Large intestine (tissue), 3 donors: ENCODE data around the gene ENO1. TPM values are rescaled to one million over a fixed set of nuclear protein-coding genes. Genes with fewer than 3 reads are reported as not detected.
"Not testable (repeated sequence)": the region's sequence is repeated elsewhere in the genome, so short reads cannot be mapped to it uniquely, and the experiment has no call there.

Source experiments
- DNase-seq, 2 donors: peaks; one replicate each; pipeline versions ENCODE4 v3.0.0 to v3.0.0-alpha.2; 2013
- H3K27ac ChIP-seq: one replicate; pipeline ENCODE4 v1.5.1; 2013; ENCODE audit warnings: low read length
- H3K27me3 ChIP-seq: 2 replicates; pipeline ENCODE4 v1.6.1; 2013; ENCODE audit warnings: low read length; ENCODE audit not compliant: control insufficient read depth, insufficient read depth
- H3K36me3 ChIP-seq: 2 replicates; pipeline ENCODE4 v1.6.1; 2013; ENCODE audit warnings: low read length; ENCODE audit not compliant: control insufficient read depth, insufficient read depth
- H3K4me1 ChIP-seq: one replicate; pipeline ENCODE4 v1.6.1; 2013; ENCODE audit warnings: low read length; ENCODE audit not compliant: control insufficient read depth, insufficient read depth
- H3K4me3 ChIP-seq: one replicate; pipeline ENCODE4 v1.5.1; 2013; ENCODE audit warnings: low read length
- H3K9me3 ChIP-seq: one replicate; pipeline ENCODE4 v1.6.1; 2013; ENCODE audit warnings: mild to moderate bottlenecking, low read depth, low read length, moderate library complexity; ENCODE audit not compliant: control insufficient read depth
- WGBS: methylation state at CpG from one replicate; pipeline ENCODE4 v1.1.5; 2013; ENCODE audit warnings: low lambda C conversion rate; ENCODE audit not compliant: insufficient coverage; 5-methylcytosine and 5-hydroxymethylcytosine counted together
- polyA plus RNA-seq: library from polyadenylated mRNA; unstranded; fragments of 120-200 nt; gene quantifications from one replicate; pipeline ENCODE4 v1.2.1, GENCODE V29; 2013

Gene ENO1
- polyA plus RNA-seq, 1 donor = 728 TPM

GRCh38 chr1:8847990-8848389 is 30.5 kb downstream of the ENO1 start:
- DNase-seq = peak; percentile 55 to 73

GRCh38 chr1:8846263-8846662 is 32.2 kb downstream of the ENO1 start:
- H3K4me3 ChIP-seq = no peak overlapping the region
- H3K27me3 ChIP-seq = no peaks in the 10 kb centered on the region
- H3K9me3 ChIP-seq = no peaks in the 10 kb centered on the region
- DNase-seq = peak; percentile 81 to 90
- peak overlapping the region; percentile 65 for H3K27ac ChIP-seq
- peaks cover 50% of the 10 kb centered on the region for H3K4me1 ChIP-seq
- H3K36me3 ChIP-seq = no peaks in the 10 kb centered on the region
- no CpG with 5 or more reads among the region's 4 CpGs for WGBS

More at GRCh38 chr1:8847990-8848389, 30.5 kb downstream of the ENO1 start:
- Histone ChIP-seq H3K9me3 (no peaks in the 10 kb centered on the region), H3K4me3 (no peak overlapping the region), H3K4me1 (peaks cover 50% of the 10 kb centered on the region), H3K27ac (peak overlapping the region; percentile 46), H3K36me3 (no peaks in the 10 kb centered on the region), H3K27me3 (no peaks in the 10 kb centered on the region)
- no CpG with 5 or more reads among the region's 5 CpGs for WGBS

GRCh38 chr1:8845104-8846097 is 33.1 kb downstream of the ENO1 start:
- Histone ChIP-seq H3K4me3 (no peak overlapping the region), H3K9me3 (no peaks in the 10 kb centered on the region), H3K27me3 (no peaks in the 10 kb centered on the region), H3K4me1 (peaks cover 50% of the 10 kb centered on the region), H3K27ac (peak overlapping the region; percentile 65), H3K36me3 (no peaks in the 10 kb centered on the region)
- no peak for DNase-seq
- no CpG with 5 or more reads among the region's 21 CpGs for WGBS

GRCh38 chr1:8844501-8845006 is 33.9 kb downstream of the ENO1 start:
- no peak overlapping the region for H3K4me3 ChIP-seq
- no peaks in the 10 kb centered on the region for H3K27me3 ChIP-seq
- peaks cover 50% of the 10 kb centered on the region for H3K4me1 ChIP-seq
- H3K27ac ChIP-seq = peak overlapping the region; percentile 44
- DNase-seq = peak in 1 of 2 donors; percentile 54
- H3K36me3 ChIP-seq = no peaks in the 10 kb centered on the region
- no CpG with 5 or more reads among the region's 7 CpGs for WGBS
- no peaks in the 10 kb centered on the region for H3K9me3 ChIP-seq

- Histone ChIP-seq H3K27ac (no peak overlapping the region), H3K4me3 (no peak overlapping the region), H3K36me3 (no peaks in the 10 kb centered on the region), H3K9me3 (no peaks in the 10 kb centered on the region), H3K27me3 (no peaks in the 10 kb centered on the region), H3K4me1 (peaks cover 22% of the 10 kb centered on the region)
- DNase-seq = no peak
- no CpG with 5 or more reads among the region's 3 CpGs for whole genome bisulfite sequencing
Observed at GRCh38 chr1:8841395-8841794, 37.1 kb downstream of the ENO1 start.

GRCh38 chr1:8839990-8840389 is 38.5 kb downstream of the ENO1 start:
- Histone ChIP-seq H3K36me3 (no peaks in the 10 kb centered on the region), H3K4me1 (peaks cover 9% of the 10 kb centered on the region), H3K27ac (no peak overlapping the region), H3K27me3 (no peaks in the 10 kb centered on the region), H3K9me3 (no peaks in the 10 kb centered on the region), H3K4me3 (no peak overlapping the region)
- DNase-seq = no peak
- WGBS = 100% methylated on average over 1 of the region's 7 CpGs

GRCh38 chr1:8835941-8836643 is 42.4 kb downstream of the ENO1 start:
- Histone ChIP-seq H3K4me3 (no peak overlapping the region), H3K27ac (no peak overlapping the region), H3K27me3 (no peaks in the 10 kb centered on the region), H3K9me3 (no peaks in the 10 kb centered on the region), H3K36me3 (no peaks in the 10 kb centered on the region), H3K4me1 (no peaks in the 10 kb centered on the region)
- WGBS = no CpG with 5 or more reads among the region's 14 CpGs
- no peak for DNase-seq

GRCh38 chr1:8831340-8831739 is 47.1 kb downstream of the ENO1 start:
- Histone ChIP-seq H3K27me3 (no peaks in the 10 kb centered on the region), H3K4me3 (no peak overlapping the region), H3K27ac (no peak overlapping the region), H3K4me1 (no peaks in the 10 kb centered on the region), H3K9me3 (no peaks in the 10 kb centered on the region), H3K36me3 (no peaks in the 10 kb centered on the region)
- WGBS = 80% methylated on average over 1 of the region's 4 CpGs
- no peak for DNase-seq

- not testable (repeated sequence) for H3K4me3 ChIP-seq, DNase-seq, H3K4me1 ChIP-seq, H3K9me3 ChIP-seq, H3K27me3 ChIP-seq, H3K27ac ChIP-seq, H3K36me3 ChIP-seq
- 73% methylated on average over 3 of the region's 10 CpGs for WGBS
Observed at GRCh38 chr1:8830732-8831131, 47.8 kb downstream of the ENO1 start.

GRCh38 chr1:8825985-8826481 is 52.5 kb downstream of the ENO1 start:
- H3K4me1 ChIP-seq = peaks cover 9% of the 10 kb centered on the region
- WGBS = no CpG with 5 or more reads among the region's 10 CpGs
- DNase-seq = no peak
- no peaks in the 10 kb centered on the region for H3K27me3 ChIP-seq
- H3K36me3 ChIP-seq = no peaks in the 10 kb centered on the region
- H3K27ac ChIP-seq = no peak overlapping the region
- H3K9me3 ChIP-seq = no peaks in the 10 kb centered on the region
- no peak overlapping the region for H3K4me3 ChIP-seq
